K562 (cell line): ENCODE results near the gene DERL3. TPM values are rescaled to one million over a fixed set of nuclear protein-coding genes. Genes with fewer than 3 reads are reported as not detected.
A peak's percentile ranks its signal among the peaks of the same experiment; 100 is the strongest.

Experiments used
- CREB1 ChIP-seq, 2 experiments: sonication (generic) in 1 of 2; formaldehyde crosslinking in 1 of 2; IDR thresholded peaks; 2 replicates each; pipeline versions ENCODE4 v1.6.1 to v1.8.0; 2012 to 2022; ENCODE audit warnings: inconsistent platforms in 1 of 2, mild to moderate bottlenecking in 1 of 2, missing genetic modification reagents in 1 of 2, moderate library complexity in 1 of 2
- CTBP1 ChIP-seq: fragments of 450-650 bp; IDR thresholded peaks from 2 replicates; pipeline ENCODE4 v1.6.1; 2016; ENCODE audit warnings: borderline replicate concordance
- CXXC5 ChIP-seq: fragments of 250-450 bp; sonication (Bioruptor Pico); IDR thresholded peaks from 2 replicates; pipeline ENCODE4 v1.8.0; 2022; ENCODE audit warnings: inconsistent platforms, mild to moderate bottlenecking, moderate library complexity
- EP300 ChIP-seq: IDR thresholded peaks from 2 replicates; pipeline ENCODE4 v1.6.1; 2012; ENCODE audit warnings: low read length, improper control_type of control experiment
- ESRRA ChIP-seq: fragments of 450-650 bp; IDR thresholded peaks from 2 replicates; pipeline ENCODE4 v1.6.1; 2014; ENCODE audit warnings: low read depth, mild to moderate bottlenecking, moderate library complexity, borderline replicate concordance
- FOXJ2 ChIP-seq: fragments of 200-800 bp; sonication (Bioruptor generic); IDR thresholded peaks from 2 replicates; pipeline ENCODE4 v1.6.1; 2016; ENCODE audit warnings: missing genetic modification characterization, missing compliant biosample characterization
- GATAD2A ChIP-seq: fragments of 450-650 bp; IDR thresholded peaks from 2 replicates; pipeline ENCODE4 v1.6.1; 2017
- HNRNPH1 ChIP-seq: fragments of 200-400 bp; formaldehyde crosslinking; optimal IDR thresholded peaks from 2 replicates; pipeline ENCODE3; 2017; ENCODE audit warnings: low read depth, mild to moderate bottlenecking, low read length, moderate library complexity
- MAFG ChIP-seq: fragments of 450-650 bp; conservative IDR thresholded peaks from 2 replicates; pipeline ENCODE4 v1.6.1; 2016; ENCODE audit warnings: missing genetic modification characterization, missing compliant biosample characterization
- MCM7 ChIP-seq, 2 experiments: fragments of 450-650 bp; IDR thresholded peaks; 2 replicates each; pipeline ENCODE4 v1.6.1; 2016 to 2018
- MEF2A ChIP-seq: IDR thresholded peaks from 2 replicates; pipeline ENCODE4 v1.6.1; 2011; ENCODE audit warnings: low read depth, mild to moderate bottlenecking, low read length, moderate library complexity; ENCODE audit not compliant: control insufficient read depth
- PHB ChIP-seq: fragments of 250-450 bp; sonication (Bioruptor Pico); IDR thresholded peaks from 2 replicates; pipeline ENCODE4 v1.5.0; 2021
- PHTF2 ChIP-seq: fragments of 250-450 bp; sonication (Bioruptor Pico); IDR thresholded peaks from 2 replicates; pipeline ENCODE4 v1.5.0; 2021; ENCODE audit warnings: mild to moderate bottlenecking
- PRMT5 ChIP-seq: sonication (generic); formaldehyde crosslinking; IDR thresholded peaks from 2 replicates; pipeline ENCODE4 v1.5.0; 2020; ENCODE audit warnings: missing genetic modification reagents
- TBP ChIP-seq: optimal IDR thresholded peaks from 2 replicates; pipeline ENCODE3; 2011; ENCODE audit warnings: low read depth, low read length, improper control_type of control experiment
- YBX1 ChIP-seq: fragments of 450-650 bp; IDR thresholded peaks from 2 replicates; pipeline ENCODE4 v1.7.1; 2016; ENCODE audit warnings: mild to moderate bottlenecking
- ZNF354B ChIP-seq: fragments of 250-450 bp; sonication (Bioruptor Pico); IDR thresholded peaks from 2 replicates; pipeline ENCODE4 v1.4.0; 2020
- ZZZ3 ChIP-seq: fragments of 450-650 bp; IDR thresholded peaks from 2 replicates; pipeline ENCODE4 v1.6.1; 2016; ENCODE audit warnings: antibody characterized with exemption, mild to moderate bottlenecking, moderate library complexity
- polyA plus RNA-seq, 8 experiments: library from polyadenylated mRNA; depleted of rRNA in 4 of 8; stranded (reverse) in 5 of 8; unstranded in 3 of 8; fragments of >200 nt; fragmentation: Nextera tagmentation in 2 of 8; fragmentation: Illumina TruSeq in 1 of 8; extraction: Ambion mirVana in 2 of 8; extraction: Trizol in 1 of 8; gene quantifications; 2 replicates each; pipeline versions ENCODE4 v1.2.1 to v1.2.3, GENCODE V29; 2011 to 2014; ENCODE audit warnings: inconsistent platforms in 1 of 8, missing spikeins in 1 of 8
- total RNA-seq, 7 experiments: library from RNA; depleted of rRNA in 6 of 7; stranded (reverse); fragments of >200 nt in 6 of 7; fragmentation: Illumina TruSeq in 2 of 7; extraction: Trizol in 2 of 7; gene quantifications; 2 replicates each; pipeline versions ENCODE4 v1.2.1 to v1.2.3, GENCODE V29; 2011 to 2021; ENCODE audit warnings: low replicate concordance in 1 of 7
- TF ChIP-seq, protein P1 (sequence below): sonication (generic); formaldehyde crosslinking; IDR thresholded peaks from 2 replicates; pipeline ENCODE4 v1.8.0; 2022; ENCODE audit warnings: missing genetic modification reagents, mild to moderate bottlenecking, borderline replicate concordance
- TF ChIP-seq, protein P2 (sequence below): sonication (generic); formaldehyde crosslinking; IDR thresholded peaks from 2 replicates; pipeline ENCODE4 v1.8.0; 2023; ENCODE audit warnings: mild to moderate bottlenecking, missing genetic modification reagents
- TF ChIP-seq, protein P3 (sequence below), 2 experiments: fragments of 450-650 bp; IDR thresholded peaks; 2 replicates each; pipeline ENCODE4 v1.6.1; 2016
- TF ChIP-seq, protein P4 (sequence below): IDR thresholded peaks from 2 replicates; pipeline ENCODE4 v1.6.1; 2016; ENCODE audit warnings: missing genetic modification characterization, missing compliant biosample characterization
- TF ChIP-seq, protein P5 (sequence below): fragments of 250-450 bp; sonication (Bioruptor Pico); IDR thresholded peaks from 2 replicates; pipeline ENCODE4 v1.5.0; 2022; ENCODE audit warnings: mild to moderate bottlenecking

DERL3 gene
- total and polyA plus RNA-seq, 9 of the 15 experiments (the other 6 are each of a cell fraction or from before 2014, with no cell fraction given), result 1.3 to 12.4 (median 4.8) TPM

DNA sequence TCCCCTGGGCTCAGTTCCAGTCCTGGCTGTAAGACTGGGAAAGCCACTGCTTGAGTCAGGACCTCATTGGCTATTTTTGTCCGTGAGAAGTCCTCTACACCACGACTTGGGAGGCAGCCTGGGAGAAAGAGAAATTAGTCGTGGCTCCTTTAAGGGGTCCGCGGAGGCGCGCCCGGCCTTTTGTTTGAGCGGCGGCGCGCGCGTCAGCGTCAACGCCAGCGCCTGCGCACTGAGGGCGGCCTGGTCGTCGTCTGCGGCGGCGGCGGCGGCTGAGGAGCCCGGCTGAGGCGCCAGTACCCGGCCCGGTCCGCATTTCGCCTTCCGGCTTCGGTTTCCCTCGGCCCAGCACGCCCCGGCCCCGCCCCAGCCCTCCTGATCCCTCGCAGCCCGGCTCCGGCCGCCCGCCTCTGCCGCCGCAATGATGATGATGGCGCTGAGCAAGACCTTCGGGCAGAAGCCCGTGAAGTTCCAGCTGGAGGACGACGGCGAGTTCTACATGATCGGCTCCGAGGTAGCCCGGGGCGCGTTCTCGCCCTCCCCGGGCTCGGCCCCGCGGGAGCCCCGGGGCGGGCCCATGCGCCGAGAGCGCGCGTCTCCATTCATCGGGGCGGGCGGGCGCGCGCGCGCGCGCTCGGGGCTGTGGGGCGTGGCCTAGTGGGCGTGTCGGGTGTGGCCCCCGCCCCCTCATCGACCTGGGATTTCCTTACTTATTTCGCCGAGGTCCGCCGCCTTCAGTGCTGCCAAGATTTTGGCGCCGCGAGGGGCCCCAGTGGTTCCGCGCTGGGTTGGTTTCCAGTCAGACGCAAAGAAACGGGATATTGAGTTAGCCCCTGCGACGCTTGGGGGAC, 51.8 kb downstream of the DERL3 start, which contains the start of gene SMARCB1 (continued):
- TF ChIP-seq PRMT5 (CRISPR knock-in tag) (no peak), MCM7 (IDR thresholded peaks at IDR 0.05) (no peak), CXXC5 (CRISPR knock-in tag) (peak; percentile 64), PHTF2 (CRISPR knock-in tag) (no peak), ZNF354B (CRISPR knock-in tag) (no peak), HNRNPH1 (no peak), YBX1 (no peak), MEF2A (no peak), CTBP1 (0 out of 2 replicates have a peak, but pooled peaks have one; percentile 48), TBP (peak; percentile 78), PHB (CRISPR knock-in tag) (no peak), ESRRA (no peak), MAFG (tag) (no peak), FOXJ2 (peak; percentile 50; the same call in 1 of the 2 replicates), ZZZ3 (no peak), GATAD2A (no peak), CREB1 (IDR thresholded peaks at IDR 0.05) (no peak), CREB1 (CRISPR knock-in tag; IDR thresholded peaks at IDR 0.05) (no peak), EP300 (no peak)
- TF ChIP-seq, protein P1, sequence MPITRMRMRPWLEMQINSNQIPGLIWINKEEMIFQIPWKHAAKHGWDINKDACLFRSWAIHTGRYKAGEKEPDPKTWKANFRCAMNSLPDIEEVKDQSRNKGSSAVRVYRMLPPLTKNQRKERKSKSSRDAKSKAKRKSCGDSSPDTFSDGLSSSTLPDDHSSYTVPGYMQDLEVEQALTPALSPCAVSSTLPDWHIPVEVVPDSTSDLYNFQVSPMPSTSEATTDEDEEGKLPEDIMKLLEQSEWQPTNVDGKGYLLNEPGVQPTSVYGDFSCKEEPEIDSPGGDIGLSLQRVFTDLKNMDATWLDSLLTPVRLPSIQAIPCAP (CRISPR knock-in tag), result no peak
- TF ChIP-seq, protein P2, sequence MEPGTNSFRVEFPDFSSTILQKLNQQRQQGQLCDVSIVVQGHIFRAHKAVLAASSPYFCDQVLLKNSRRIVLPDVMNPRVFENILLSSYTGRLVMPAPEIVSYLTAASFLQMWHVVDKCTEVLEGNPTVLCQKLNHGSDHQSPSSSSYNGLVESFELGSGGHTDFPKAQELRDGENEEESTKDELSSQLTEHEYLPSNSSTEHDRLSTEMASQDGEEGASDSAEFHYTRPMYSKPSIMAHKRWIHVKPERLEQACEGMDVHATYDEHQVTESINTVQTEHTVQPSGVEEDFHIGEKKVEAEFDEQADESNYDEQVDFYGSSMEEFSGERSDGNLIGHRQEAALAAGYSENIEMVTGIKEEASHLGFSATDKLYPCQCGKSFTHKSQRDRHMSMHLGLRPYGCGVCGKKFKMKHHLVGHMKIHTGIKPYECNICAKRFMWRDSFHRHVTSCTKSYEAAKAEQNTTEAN (CRISPR knock-in tag), result no peak
- TF ChIP-seq, protein P3, sequence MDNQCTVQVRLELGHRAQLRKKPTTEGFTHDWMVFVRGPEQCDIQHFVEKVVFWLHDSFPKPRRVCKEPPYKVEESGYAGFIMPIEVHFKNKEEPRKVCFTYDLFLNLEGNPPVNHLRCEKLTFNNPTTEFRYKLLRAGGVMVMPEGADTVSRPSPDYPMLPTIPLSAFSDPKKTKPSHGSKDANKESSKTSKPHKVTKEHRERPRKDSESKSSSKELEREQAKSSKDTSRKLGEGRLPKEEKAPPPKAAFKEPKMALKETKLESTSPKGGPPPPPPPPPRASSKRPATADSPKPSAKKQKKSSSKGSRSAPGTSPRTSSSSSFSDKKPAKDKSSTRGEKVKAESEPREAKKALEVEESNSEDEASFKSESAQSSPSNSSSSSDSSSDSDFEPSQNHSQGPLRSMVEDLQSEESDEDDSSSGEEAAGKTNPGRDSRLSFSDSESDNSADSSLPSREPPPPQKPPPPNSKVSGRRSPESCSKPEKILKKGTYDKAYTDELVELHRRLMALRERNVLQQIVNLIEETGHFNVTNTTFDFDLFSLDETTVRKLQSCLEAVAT (IDR thresholded peaks at IDR 0.05), result no peak
- TF ChIP-seq, protein P4, sequence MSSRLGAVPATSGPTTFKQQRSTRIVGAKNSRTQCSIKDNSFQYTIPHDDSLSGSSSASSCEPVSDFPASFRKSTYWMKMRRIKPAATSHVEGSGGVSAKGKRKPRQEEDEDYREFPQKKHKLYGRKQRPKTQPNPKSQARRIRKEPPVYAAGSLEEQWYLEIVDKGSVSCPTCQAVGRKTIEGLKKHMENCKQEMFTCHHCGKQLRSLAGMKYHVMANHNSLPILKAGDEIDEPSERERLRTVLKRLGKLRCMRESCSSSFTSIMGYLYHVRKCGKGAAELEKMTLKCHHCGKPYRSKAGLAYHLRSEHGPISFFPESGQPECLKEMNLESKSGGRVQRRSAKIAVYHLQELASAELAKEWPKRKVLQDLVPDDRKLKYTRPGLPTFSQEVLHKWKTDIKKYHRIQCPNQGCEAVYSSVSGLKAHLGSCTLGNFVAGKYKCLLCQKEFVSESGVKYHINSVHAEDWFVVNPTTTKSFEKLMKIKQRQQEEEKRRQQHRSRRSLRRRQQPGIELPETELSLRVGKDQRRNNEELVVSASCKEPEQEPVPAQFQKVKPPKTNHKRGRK (tag), result no peak
- TF ChIP-seq, protein P5, sequence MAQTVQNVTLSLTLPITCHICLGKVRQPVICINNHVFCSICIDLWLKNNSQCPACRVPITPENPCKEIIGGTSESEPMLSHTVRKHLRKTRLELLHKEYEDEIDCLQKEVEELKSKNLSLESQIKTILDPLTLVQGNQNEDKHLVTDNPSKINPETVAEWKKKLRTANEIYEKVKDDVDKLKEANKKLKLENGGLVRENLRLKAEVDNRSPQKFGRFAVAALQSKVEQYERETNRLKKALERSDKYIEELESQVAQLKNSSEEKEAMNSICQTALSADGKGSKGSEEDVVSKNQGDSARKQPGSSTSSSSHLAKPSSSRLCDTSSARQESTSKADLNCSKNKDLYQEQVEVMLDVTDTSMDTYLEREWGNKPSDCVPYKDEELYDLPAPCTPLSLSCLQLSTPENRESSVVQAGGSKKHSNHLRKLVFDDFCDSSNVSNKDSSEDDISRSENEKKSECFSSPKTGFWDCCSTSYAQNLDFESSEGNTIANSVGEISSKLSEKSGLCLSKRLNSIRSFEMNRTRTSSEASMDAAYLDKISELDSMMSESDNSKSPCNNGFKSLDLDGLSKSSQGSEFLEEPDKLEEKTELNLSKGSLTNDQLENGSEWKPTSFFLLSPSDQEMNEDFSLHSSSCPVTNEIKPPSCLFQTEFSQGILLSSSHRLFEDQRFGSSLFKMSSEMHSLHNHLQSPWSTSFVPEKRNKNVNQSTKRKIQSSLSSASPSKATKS (CRISPR knock-in tag), result no peak
